GM23338 (cell line): ENCODE measurements around the gene FOXP1. TPM values are rescaled to one million over a fixed set of nuclear protein-coding genes. Genes with fewer than 3 reads are reported as not detected.

Source experiments
- ATAC-seq: fragments of 200-7000 bp; cut with Tn5 transposase; 3 replicates; pipeline ENCODE4 v1.9.1; 2020
- DNase-seq: peaks from one replicate; pipeline ENCODE4 v3.0.0-alpha.2; 2015; ENCODE audit warnings: low spot score
- H2AFZ ChIP-seq: fragments of 200-600 bp; sonication (generic); 2 replicates; pipeline ENCODE4 v1.8.0; 2016; ENCODE audit warnings: antibody characterized with exemption, mild to moderate bottlenecking, moderate library complexity
- H3F3A ChIP-seq: fragments of 200-600 bp; sonication (generic); replicated peaks from 2 replicates; pipeline ENCODE4 v1.8.0; 2017; ENCODE audit warnings: antibody characterized with exemption, mixed run types, low read depth
- H3K27ac ChIP-seq: fragments of 200-600 bp; sonication (generic); 2 replicates; pipeline ENCODE4 v1.6.1; 2016; ENCODE audit warnings: low read depth
- H3K27me3 ChIP-seq: fragments of 200-600 bp; sonication (generic); 2 replicates; pipeline ENCODE4 v1.8.0; 2016; ENCODE audit warnings: mild to moderate bottlenecking, mixed run types, moderate library complexity; ENCODE audit not compliant: insufficient read depth
- H3K36me3 ChIP-seq: fragments of 200-600 bp; sonication (generic); 2 replicates; pipeline ENCODE4 v1.8.0; 2016; ENCODE audit warnings: mild to moderate bottlenecking; ENCODE audit not compliant: insufficient read depth
- H3K4me1 ChIP-seq: fragments of 200-600 bp; sonication (generic); 2 replicates; pipeline ENCODE4 v1.8.0; 2016; ENCODE audit warnings: mild to moderate bottlenecking, moderate library complexity; ENCODE audit not compliant: insufficient read depth
- H3K4me2 ChIP-seq: fragments of 200-600 bp; sonication (generic); 2 replicates; pipeline ENCODE4 v1.7.1; 2017; ENCODE audit warnings: mixed run types
- H3K4me3 ChIP-seq: fragments of 200-600 bp; sonication (generic); 2 replicates; pipeline ENCODE4 v1.6.1; 2016; ENCODE audit warnings: mixed run types
- H3K79me2 ChIP-seq: fragments of 200-600 bp; sonication (generic); replicated peaks from 2 replicates; pipeline ENCODE4 v1.8.0; 2017; ENCODE audit warnings: mild to moderate bottlenecking; ENCODE audit not compliant: insufficient read depth
- H3K9me2 ChIP-seq: fragments of 200-600 bp; sonication (generic); 2 replicates; pipeline ENCODE4 v1.8.0; 2017; ENCODE audit not compliant: insufficient read depth
- H4K20me1 ChIP-seq: fragments of 200-600 bp; sonication (generic); replicated peaks from 2 replicates; pipeline ENCODE4 v1.8.0; 2017; ENCODE audit warnings: mild to moderate bottlenecking; ENCODE audit not compliant: insufficient read depth
- H3K27ac Mint-ChIP-seq: 2 replicates; pipeline ENCODE4 v1.8.0; 2020; ENCODE audit warnings: inconsistent platforms, mild to moderate bottlenecking, moderate library complexity, mixed read lengths
- H3K27me3 Mint-ChIP-seq: 3 replicates; pipeline ENCODE4 v1.8.0; 2022; ENCODE audit warnings: low read depth, mild to moderate bottlenecking, moderate library complexity, mixed read lengths, inconsistent platforms; ENCODE audit not compliant: insufficient read depth, poor library complexity
- H3K36me3 Mint-ChIP-seq: 3 replicates; pipeline ENCODE4 v1.8.0; 2021; ENCODE audit warnings: low read depth, mild to moderate bottlenecking, inconsistent platforms, moderate library complexity, mixed read lengths
- H3K4me1 Mint-ChIP-seq: 3 replicates; pipeline ENCODE4 v1.8.0; 2020; ENCODE audit warnings: mild to moderate bottlenecking, inconsistent platforms, mixed read lengths
- H3K4me3 Mint-ChIP-seq: 3 replicates; pipeline ENCODE4 v1.8.0; 2021; ENCODE audit warnings: moderate library complexity, mild to moderate bottlenecking, inconsistent platforms, mixed read lengths
- H3K9me3 Mint-ChIP-seq: 3 replicates; pipeline ENCODE4 v1.8.0; 2020; ENCODE audit warnings: moderate library complexity, mild to moderate bottlenecking, inconsistent platforms, mixed read lengths
- EZH2 ChIP-seq: fragments of 200-600 bp; sonication (generic); IDR thresholded peaks from one replicate; pipeline ENCODE4 v1.8.0; 2017; ENCODE audit warnings: antibody characterized with exemption, mild to moderate bottlenecking, low read depth; ENCODE audit not compliant: unreplicated experiment
- EZH2phosphoT487 ChIP-seq: fragments of 200-600 bp; sonication (generic); IDR thresholded peaks from one replicate; pipeline ENCODE4 v1.8.1; 2018; ENCODE audit warnings: antibody characterized with exemption; ENCODE audit not compliant: unreplicated experiment
- JUNB ChIP-seq: IDR thresholded peaks from one replicate; pipeline ENCODE4 v1.6.1; 2016; ENCODE audit warnings: antibody characterized with exemption; ENCODE audit not compliant: unreplicated experiment
- NANOG ChIP-seq: IDR thresholded peaks from 2 replicates; pipeline ENCODE4 v1.6.1; 2016; ENCODE audit warnings: antibody characterized with exemption, borderline replicate concordance
- POLR2AphosphoS5 ChIP-seq: IDR thresholded peaks from 2 replicates; pipeline ENCODE4 v1.6.1; 2016; ENCODE audit warnings: antibody characterized with exemption, low read depth
- STAT1 ChIP-seq: IDR thresholded peaks from one replicate; pipeline ENCODE4 v1.6.1; 2016; ENCODE audit warnings: antibody characterized with exemption; ENCODE audit not compliant: unreplicated experiment
- ZNF114 ChIP-seq: fragments of 250-450 bp; sonication (Bioruptor Pico); IDR thresholded peaks from 2 replicates; pipeline ENCODE4 v1.5.0; 2020; ENCODE audit warnings: mild to moderate bottlenecking, moderate library complexity
- ZNF331 ChIP-seq: fragments of 250-450 bp; sonication (Bioruptor Pico); IDR thresholded peaks from 2 replicates; pipeline ENCODE4 v1.5.0; 2020; ENCODE audit warnings: low read depth, mild to moderate bottlenecking, moderate library complexity
- polyA plus RNA-seq: library from polyadenylated mRNA; unstranded; fragments of >200 nt; fragmentation: Nextera tagmentation; extraction: Ambion mirVana; gene quantifications from 2 replicates; pipeline ENCODE4 v1.2.1, GENCODE V29; 2016
- total RNA-seq: library from RNA; depleted of rRNA; stranded (reverse); fragments of >200 nt; shearing (Covaris generic); gene quantifications from 2 replicates; pipeline ENCODE4 v1.2.3, GENCODE V29; 2014
- TF ChIP-seq, protein P1 (sequence below): IDR thresholded peaks from 2 replicates; pipeline ENCODE4 v1.6.1; 2016; ENCODE audit warnings: antibody characterized with exemption
- TF ChIP-seq, protein P2 (sequence below): IDR thresholded peaks from one replicate; pipeline ENCODE4 v1.6.1; 2018; ENCODE audit warnings: antibody characterized with exemption; ENCODE audit not compliant: unreplicated experiment
- TF ChIP-seq, protein P3 (sequence below), 2 experiments: fragments of 200-600 bp in 1 of 2; sonication (generic) in 1 of 2; conservative IDR thresholded peaks; 2 replicates each; pipeline versions ENCODE4 v1.5.1 to v1.6.1; 2016 to 2017; ENCODE audit warnings: antibody characterized with exemption in 2 of 2, low read depth in 2 of 2, mild to moderate bottlenecking in 2 of 2, moderate library complexity in 1 of 2
- TF ChIP-seq, protein P4 (sequence below): fragments of 250-450 bp; sonication (Bioruptor Pico); IDR thresholded peaks from 2 replicates; pipeline ENCODE4 v1.5.0; 2020; ENCODE audit warnings: mild to moderate bottlenecking, moderate library complexity

FOXP1 gene
- total and polyA plus RNA-seq, 2 experiments from 2014 or later: 32.9 to 35.5 TPM

DNA sequence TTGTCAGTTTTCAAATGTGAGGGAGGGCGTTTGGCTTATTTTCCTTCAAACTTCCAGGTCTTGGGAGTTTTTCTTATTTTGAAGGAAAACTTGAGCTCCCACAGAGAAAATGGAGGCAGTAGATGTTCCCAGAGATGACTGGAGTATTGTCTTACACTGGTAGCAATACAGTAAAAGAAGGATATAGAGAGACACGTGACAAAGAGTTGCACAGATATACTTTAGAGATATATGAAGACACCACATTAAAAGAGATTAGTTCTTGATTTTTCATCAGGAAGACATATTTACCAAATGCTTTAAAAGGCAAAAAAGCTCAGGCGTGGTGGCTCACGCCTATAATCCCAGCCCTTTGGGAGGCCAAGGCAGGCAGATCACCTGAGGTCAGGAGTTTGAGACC, 490.9 kb downstream of the FOXP1 start (continued):
- TF ChIP-seq, protein P1, sequence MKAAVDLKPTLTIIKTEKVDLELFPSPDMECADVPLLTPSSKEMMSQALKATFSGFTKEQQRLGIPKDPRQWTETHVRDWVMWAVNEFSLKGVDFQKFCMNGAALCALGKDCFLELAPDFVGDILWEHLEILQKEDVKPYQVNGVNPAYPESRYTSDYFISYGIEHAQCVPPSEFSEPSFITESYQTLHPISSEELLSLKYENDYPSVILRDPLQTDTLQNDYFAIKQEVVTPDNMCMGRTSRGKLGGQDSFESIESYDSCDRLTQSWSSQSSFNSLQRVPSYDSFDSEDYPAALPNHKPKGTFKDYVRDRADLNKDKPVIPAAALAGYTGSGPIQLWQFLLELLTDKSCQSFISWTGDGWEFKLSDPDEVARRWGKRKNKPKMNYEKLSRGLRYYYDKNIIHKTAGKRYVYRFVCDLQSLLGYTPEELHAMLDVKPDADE: no peak
- TF ChIP-seq STAT1 (no peak), ZNF331 (CRISPR knock-in tag) (no peak), EZH2 (no peak), ZNF114 (CRISPR knock-in tag) (no peak), EZH2phosphoT487 (no peak)
- TF ChIP-seq, protein P2, sequence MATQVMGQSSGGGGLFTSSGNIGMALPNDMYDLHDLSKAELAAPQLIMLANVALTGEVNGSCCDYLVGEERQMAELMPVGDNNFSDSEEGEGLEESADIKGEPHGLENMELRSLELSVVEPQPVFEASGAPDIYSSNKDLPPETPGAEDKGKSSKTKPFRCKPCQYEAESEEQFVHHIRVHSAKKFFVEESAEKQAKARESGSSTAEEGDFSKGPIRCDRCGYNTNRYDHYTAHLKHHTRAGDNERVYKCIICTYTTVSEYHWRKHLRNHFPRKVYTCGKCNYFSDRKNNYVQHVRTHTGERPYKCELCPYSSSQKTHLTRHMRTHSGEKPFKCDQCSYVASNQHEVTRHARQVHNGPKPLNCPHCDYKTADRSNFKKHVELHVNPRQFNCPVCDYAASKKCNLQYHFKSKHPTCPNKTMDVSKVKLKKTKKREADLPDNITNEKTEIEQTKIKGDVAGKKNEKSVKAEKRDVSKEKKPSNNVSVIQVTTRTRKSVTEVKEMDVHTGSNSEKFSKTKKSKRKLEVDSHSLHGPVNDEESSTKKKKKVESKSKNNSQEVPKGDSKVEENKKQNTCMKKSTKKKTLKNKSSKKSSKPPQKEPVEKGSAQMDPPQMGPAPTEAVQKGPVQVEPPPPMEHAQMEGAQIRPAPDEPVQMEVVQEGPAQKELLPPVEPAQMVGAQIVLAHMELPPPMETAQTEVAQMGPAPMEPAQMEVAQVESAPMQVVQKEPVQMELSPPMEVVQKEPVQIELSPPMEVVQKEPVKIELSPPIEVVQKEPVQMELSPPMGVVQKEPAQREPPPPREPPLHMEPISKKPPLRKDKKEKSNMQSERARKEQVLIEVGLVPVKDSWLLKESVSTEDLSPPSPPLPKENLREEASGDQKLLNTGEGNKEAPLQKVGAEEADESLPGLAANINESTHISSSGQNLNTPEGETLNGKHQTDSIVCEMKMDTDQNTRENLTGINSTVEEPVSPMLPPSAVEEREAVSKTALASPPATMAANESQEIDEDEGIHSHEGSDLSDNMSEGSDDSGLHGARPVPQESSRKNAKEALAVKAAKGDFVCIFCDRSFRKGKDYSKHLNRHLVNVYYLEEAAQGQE: no peak
- TF ChIP-seq, protein P3, sequence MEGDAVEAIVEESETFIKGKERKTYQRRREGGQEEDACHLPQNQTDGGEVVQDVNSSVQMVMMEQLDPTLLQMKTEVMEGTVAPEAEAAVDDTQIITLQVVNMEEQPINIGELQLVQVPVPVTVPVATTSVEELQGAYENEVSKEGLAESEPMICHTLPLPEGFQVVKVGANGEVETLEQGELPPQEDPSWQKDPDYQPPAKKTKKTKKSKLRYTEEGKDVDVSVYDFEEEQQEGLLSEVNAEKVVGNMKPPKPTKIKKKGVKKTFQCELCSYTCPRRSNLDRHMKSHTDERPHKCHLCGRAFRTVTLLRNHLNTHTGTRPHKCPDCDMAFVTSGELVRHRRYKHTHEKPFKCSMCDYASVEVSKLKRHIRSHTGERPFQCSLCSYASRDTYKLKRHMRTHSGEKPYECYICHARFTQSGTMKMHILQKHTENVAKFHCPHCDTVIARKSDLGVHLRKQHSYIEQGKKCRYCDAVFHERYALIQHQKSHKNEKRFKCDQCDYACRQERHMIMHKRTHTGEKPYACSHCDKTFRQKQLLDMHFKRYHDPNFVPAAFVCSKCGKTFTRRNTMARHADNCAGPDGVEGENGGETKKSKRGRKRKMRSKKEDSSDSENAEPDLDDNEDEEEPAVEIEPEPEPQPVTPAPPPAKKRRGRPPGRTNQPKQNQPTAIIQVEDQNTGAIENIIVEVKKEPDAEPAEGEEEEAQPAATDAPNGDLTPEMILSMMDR (conservative IDR thresholded peaks at IDR 0.05; ENCODE audit: low read depth in 2 of 2): no peak

DNA sequence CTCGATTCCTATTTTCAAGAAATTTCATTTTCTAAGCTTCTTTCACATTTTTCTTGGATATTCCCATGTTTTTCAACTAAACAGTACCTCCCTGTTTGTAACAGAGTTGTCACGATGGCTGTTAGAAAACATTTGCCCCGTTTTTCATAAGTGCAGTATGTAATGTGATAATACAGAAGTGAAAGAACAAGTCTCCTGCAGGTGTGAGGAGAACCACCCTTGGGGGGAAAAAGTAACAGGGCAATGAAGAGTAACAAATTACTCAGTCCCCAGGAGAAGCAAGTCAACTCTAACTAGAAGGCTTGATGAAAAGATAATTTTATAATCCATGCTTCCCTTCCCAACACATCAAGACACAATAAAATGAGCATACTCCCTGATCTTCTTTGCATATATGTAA, 493.3 kb downstream of the FOXP1 start:
- Mint-ChIP-seq H3K9me3 (no peaks in the 10 kb centered on the region; the same call in 2 of the 3 replicates), H3K36me3 (peaks cover 4% of the 10 kb centered on the region; the same call in 1 of the 3 replicates), H3K27me3 (peaks cover 8% of the 10 kb centered on the region), H3K4me3 (no peak overlapping the region), H3K4me1 (peaks cover 22% of the 10 kb centered on the region), H3K27ac (no peak overlapping the region)
- ATAC-seq (no peak), DNase-seq (no peak)
- Histone ChIP-seq H3K4me2 (no peak overlapping the region), H3K4me1 (peaks cover 12% of the 10 kb centered on the region; the same call in 1 of the 2 replicates), H3K4me3 (no peak overlapping the region), H3K27ac (no peak overlapping the region), H3K79me2 (no peaks in the 10 kb centered on the region; the same call in 1 of the 2 replicates), H4K20me1 (no peaks in the 10 kb centered on the region; the same call in 1 of the 2 replicates), H3K27me3 (no peaks in the 10 kb centered on the region), H3K9me2 (no peaks in the 10 kb centered on the region), H3F3A (no peaks in the 10 kb centered on the region), H3K36me3 (no peaks in the 10 kb centered on the region), H2AFZ (no peak overlapping the region)
- TF ChIP-seq JUNB (no peak), ZNF331 (CRISPR knock-in tag) (no peak), EZH2 (no peak), NANOG (no peak), EZH2phosphoT487 (no peak), STAT1 (no peak), POLR2AphosphoS5 (no peak)
- TF ChIP-seq, protein P4, sequence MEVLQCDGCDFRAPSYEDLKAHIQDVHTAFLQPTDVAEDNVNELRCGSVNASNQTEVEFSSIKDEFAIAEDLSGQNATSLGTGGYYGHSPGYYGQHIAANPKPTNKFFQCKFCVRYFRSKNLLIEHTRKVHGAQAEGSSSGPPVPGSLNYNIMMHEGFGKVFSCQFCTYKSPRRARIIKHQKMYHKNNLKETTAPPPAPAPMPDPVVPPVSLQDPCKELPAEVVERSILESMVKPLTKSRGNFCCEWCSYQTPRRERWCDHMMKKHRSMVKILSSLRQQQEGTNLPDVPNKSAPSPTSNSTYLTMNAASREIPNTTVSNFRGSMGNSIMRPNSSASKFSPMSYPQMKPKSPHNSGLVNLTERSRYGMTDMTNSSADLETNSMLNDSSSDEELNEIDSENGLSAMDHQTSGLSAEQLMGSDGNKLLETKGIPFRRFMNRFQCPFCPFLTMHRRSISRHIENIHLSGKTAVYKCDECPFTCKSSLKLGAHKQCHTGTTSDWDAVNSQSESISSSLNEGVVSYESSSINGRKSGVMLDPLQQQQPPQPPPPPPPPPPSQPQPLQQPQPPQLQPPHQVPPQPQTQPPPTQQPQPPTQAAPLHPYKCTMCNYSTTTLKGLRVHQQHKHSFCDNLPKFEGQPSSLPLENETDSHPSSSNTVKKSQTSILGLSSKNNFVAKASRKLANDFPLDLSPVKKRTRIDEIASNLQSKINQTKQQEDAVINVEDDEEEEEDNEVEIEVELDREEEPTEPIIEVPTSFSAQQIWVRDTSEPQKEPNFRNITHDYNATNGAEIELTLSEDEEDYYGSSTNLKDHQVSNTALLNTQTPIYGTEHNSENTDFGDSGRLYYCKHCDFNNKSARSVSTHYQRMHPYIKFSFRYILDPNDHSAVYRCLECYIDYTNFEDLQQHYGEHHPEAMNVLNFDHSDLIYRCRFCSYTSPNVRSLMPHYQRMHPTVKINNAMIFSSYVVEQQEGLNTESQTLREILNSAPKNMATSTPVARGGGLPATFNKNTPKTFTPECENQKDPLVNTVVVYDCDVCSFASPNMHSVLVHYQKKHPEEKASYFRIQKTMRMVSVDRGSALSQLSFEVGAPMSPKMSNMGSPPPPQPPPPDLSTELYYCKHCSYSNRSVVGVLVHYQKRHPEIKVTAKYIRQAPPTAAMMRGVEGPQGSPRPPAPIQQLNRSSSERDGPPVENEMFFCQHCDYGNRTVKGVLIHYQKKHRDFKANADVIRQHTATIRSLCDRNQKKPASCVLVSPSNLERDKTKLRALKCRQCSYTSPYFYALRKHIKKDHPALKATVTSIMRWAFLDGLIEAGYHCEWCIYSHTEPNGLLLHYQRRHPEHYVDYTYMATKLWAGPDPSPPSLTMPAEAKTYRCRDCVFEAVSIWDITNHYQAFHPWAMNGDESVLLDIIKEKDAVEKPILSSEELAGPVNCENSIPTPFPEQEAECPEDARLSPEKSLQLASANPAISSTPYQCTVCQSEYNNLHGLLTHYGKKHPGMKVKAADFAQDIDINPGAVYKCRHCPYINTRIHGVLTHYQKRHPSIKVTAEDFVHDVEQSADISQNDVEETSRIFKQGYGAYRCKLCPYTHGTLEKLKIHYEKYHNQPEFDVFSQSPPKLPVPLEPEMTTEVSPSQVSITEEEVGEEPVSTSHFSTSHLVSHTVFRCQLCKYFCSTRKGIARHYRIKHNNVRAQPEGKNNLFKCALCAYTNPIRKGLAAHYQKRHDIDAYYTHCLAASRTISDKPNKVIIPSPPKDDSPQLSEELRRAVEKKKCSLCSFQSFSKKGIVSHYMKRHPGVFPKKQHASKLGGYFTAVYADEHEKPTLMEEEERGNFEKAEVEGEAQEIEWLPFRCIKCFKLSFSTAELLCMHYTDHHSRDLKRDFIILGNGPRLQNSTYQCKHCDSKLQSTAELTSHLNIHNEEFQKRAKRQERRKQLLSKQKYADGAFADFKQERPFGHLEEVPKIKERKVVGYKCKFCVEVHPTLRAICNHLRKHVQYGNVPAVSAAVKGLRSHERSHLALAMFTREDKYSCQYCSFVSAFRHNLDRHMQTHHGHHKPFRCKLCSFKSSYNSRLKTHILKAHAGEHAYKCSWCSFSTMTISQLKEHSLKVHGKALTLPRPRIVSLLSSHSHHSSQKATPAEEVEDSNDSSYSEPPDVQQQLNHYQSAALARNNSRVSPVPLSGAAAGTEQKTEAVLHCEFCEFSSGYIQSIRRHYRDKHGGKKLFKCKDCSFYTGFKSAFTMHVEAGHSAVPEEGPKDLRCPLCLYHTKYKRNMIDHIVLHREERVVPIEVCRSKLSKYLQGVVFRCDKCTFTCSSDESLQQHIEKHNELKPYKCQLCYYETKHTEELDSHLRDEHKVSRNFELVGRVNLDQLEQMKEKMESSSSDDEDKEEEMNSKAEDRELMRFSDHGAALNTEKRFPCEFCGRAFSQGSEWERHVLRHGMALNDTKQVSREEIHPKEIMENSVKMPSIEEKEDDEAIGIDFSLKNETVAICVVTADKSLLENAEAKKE (CRISPR knock-in tag): no peak
